ENCODE results near the gene CBLL1. TPM values are rescaled to one million over a fixed set of nuclear protein-coding genes. Genes with fewer than 3 reads are reported as not detected.

CBLL1 gene
- total and polyA plus RNA-seq, 2 experiments from 2014 or later: 18.1 to 19.0 TPM

DNA sequence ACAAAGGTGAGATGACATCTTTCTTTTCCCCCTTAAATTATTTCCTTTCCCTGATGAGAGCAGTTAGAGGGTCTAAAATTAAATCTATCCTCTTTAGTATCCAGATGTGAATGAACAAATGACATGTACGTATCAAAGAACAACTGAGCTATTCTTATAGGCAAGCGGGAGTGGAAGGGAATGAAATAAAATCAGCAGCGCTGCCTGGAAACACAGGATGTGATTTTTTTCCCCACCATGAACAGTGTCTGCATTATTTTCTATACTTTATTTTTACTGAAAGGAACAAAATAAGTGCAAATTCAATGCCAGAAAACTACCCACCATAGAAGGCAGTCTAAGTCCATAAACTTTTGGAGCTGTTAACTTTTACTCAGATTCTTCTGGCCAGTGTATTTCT, 42.8 kb upstream of the CBLL1 start:
- Histone ChIP-seq H3K9me3 (ENCODE audit: low read depth) (no peaks in the 10 kb centered on the region), H3K4me3 (no peak overlapping the region), H3K27me3 (peaks cover 11% of the 10 kb centered on the region), H3K27ac (no peak overlapping the region), H3K4me1 (ENCODE audit: low read depth) (no peaks in the 10 kb centered on the region), H3K36me3 (no peaks in the 10 kb centered on the region)
- DNase-seq (ENCODE audit: low read depth in 1 of 2, low spot score in 1 of 2): no peak
- TF ChIP-seq, protein P1, sequence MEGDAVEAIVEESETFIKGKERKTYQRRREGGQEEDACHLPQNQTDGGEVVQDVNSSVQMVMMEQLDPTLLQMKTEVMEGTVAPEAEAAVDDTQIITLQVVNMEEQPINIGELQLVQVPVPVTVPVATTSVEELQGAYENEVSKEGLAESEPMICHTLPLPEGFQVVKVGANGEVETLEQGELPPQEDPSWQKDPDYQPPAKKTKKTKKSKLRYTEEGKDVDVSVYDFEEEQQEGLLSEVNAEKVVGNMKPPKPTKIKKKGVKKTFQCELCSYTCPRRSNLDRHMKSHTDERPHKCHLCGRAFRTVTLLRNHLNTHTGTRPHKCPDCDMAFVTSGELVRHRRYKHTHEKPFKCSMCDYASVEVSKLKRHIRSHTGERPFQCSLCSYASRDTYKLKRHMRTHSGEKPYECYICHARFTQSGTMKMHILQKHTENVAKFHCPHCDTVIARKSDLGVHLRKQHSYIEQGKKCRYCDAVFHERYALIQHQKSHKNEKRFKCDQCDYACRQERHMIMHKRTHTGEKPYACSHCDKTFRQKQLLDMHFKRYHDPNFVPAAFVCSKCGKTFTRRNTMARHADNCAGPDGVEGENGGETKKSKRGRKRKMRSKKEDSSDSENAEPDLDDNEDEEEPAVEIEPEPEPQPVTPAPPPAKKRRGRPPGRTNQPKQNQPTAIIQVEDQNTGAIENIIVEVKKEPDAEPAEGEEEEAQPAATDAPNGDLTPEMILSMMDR (IDR thresholded peaks at IDR 0.05; ENCODE audit: low read depth, low read length): no peak

DNA sequence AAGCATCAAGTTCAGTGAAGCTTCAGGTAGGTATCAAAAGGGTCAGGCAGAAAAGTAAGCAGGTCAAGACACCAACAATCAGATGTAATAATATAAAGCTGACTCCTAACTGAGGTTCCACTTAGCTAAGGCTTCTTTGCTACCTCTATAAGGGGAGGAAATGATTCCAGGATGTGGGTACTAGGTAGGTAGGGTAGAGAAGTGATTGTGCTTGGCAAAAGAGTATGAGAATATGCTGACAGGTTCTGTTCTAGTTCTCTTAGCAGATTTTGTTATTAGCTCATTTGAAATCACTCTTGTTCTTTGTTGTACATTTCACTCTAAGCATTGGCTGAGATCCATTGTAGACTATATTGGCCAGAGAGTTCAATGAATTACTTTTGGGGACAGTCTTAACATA, 40.7 kb upstream of the CBLL1 start:
- TF ChIP-seq, protein P1 (IDR thresholded peaks at IDR 0.05; ENCODE audit: low read depth, low read length): no peak
- no peak overlapping the region for H3K4me3 ChIP-seq
- H3K9me3 ChIP-seq (ENCODE audit: low read depth): no peaks in the 10 kb centered on the region
- no peaks in the 10 kb centered on the region for H3K36me3 ChIP-seq
- no peak overlapping the region for H3K27ac ChIP-seq
- no peak for DNase-seq (ENCODE audit: low read depth in 1 of 2, low spot score in 1 of 2)
- no peaks in the 10 kb centered on the region for H3K4me1 ChIP-seq (ENCODE audit: low read depth)
- peaks cover 11% of the 10 kb centered on the region for H3K27me3 ChIP-seq

DNA sequence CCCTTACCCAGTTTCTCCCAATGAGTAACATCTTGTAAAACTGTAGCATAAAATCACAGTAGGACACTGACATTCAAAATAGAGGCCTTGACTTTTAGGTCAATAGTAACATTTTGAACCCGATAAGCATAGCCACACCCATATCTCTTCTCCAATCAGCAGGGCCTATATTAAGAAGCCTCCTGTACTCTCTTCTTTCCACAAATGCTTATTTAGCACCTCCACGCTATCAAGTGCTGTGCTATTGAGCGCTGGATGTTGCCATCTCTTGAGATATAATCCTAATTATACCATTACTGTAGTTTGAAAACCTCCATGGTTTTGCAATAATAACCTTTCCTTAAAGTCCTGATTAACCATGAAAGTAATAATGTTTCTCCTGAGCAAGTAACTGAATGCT, 40.1 kb upstream of the CBLL1 start:
- TF ChIP-seq, protein P1 (IDR thresholded peaks at IDR 0.05; ENCODE audit: low read depth, low read length): no peak
- no peaks in the 10 kb centered on the region for H3K4me1 ChIP-seq (ENCODE audit: low read depth)
- DNase-seq (ENCODE audit: low read depth in 1 of 2, low spot score in 1 of 2): no peak
- H3K9me3 ChIP-seq (ENCODE audit: low read depth): no peaks in the 10 kb centered on the region
- peaks cover 11% of the 10 kb centered on the region for H3K27me3 ChIP-seq
- no peak overlapping the region for H3K27ac ChIP-seq
- no peak overlapping the region for H3K4me3 ChIP-seq
- no peaks in the 10 kb centered on the region for H3K36me3 ChIP-seq

DNA sequence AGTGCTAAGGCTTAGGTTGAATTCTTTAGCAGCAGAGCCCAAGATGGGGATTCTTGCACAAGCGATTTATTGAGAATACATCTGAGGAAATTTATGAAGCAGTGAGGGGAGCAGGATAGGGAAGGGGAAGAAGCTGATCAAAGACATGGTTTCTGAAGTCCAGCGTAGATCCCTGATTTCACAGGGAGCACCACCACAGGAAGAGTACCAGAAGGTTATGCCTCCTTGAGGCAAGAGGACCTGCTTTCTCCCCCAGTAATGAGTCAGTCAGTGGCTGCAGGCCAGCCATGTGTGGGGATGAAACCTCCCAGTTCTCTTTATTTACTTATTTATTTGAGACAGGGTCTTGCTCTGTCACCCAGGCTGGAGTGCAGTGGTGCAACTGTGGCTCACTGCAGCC, 35.0 kb upstream of the CBLL1 start:
- Histone ChIP-seq H3K27me3 (peaks cover 11% of the 10 kb centered on the region), H3K9me3 (ENCODE audit: low read depth) (no peaks in the 10 kb centered on the region), H3K36me3 (no peaks in the 10 kb centered on the region), H3K27ac (no peak overlapping the region), H3K4me3 (no peak overlapping the region), H3K4me1 (ENCODE audit: low read depth) (peaks cover 13% of the 10 kb centered on the region)
- DNase-seq (ENCODE audit: low read depth in 1 of 2, low spot score in 1 of 2): no peak
- TF ChIP-seq, protein P1 (IDR thresholded peaks at IDR 0.05; ENCODE audit: low read depth, low read length): no peak

DNA sequence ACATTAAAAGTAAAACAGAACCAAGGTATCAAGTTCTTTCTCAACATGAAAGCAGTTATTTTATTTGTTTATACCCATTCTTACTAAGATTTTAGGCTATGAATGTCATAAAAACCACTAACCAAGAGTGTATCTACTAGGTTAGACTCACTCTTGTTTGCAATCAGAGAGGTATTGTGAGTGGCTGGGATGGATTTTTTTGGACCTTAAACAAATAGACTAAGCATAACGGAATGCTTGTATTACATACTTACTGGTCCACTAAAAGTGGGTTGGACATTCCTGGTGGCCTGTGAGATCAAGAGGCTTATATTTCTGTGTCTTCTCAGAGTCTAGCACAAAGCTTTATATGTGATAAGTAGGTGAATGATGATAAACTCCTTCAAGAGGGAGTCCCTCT, 32.6 kb upstream of the CBLL1 start:
- H3K27me3 ChIP-seq: no peaks in the 10 kb centered on the region
- H3K36me3 ChIP-seq: no peaks in the 10 kb centered on the region
- no peak overlapping the region for H3K27ac ChIP-seq
- no peak for DNase-seq (ENCODE audit: low read depth in 1 of 2, low spot score in 1 of 2)
- H3K4me1 ChIP-seq (ENCODE audit: low read depth): peaks cover 13% of the 10 kb centered on the region
- H3K9me3 ChIP-seq (ENCODE audit: low read depth): no peaks in the 10 kb centered on the region
- TF ChIP-seq, protein P1 (IDR thresholded peaks at IDR 0.05; ENCODE audit: low read depth, low read length): no peak
- no peak overlapping the region for H3K4me3 ChIP-seq

DNA sequence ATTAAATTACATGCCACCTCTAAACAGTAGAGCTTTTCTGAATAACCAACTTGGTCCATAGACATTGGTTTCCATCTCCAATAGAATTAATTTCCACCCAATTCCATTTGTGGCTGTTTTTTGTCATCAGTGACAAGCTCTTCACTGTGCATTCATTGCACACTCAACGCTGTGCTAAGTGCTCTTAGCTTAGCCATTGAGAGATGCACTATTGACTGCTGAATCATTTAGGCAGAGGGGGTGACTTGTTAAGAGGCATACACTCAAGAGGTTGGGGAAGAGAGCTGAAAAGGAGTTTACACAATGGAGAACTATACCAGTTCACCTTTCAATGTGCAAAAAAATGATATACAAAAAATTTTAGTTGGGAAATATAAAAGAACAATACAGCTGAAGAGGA, 31.9 kb upstream of the CBLL1 start:
- no peaks in the 10 kb centered on the region for H3K36me3 ChIP-seq
- DNase-seq (ENCODE audit: low read depth in 1 of 2, low spot score in 1 of 2): peak in 1 of 2 donors; percentile 73
- H3K27ac ChIP-seq: no peak overlapping the region
- no peak overlapping the region for H3K4me3 ChIP-seq
- peaks cover 13% of the 10 kb centered on the region for H3K4me1 ChIP-seq (ENCODE audit: low read depth)
- TF ChIP-seq, protein P1 (IDR thresholded peaks at IDR 0.05; ENCODE audit: low read depth, low read length): no peak
- H3K27me3 ChIP-seq: no peaks in the 10 kb centered on the region
- H3K9me3 ChIP-seq (ENCODE audit: low read depth): no peaks in the 10 kb centered on the region

Measured in cardiac muscle cell (in vitro differentiated cells and primary cell).